ENCODE results near the gene HMOX1. TPM values are rescaled to one million over a fixed set of nuclear protein-coding genes. Genes with fewer than 3 reads are reported as not detected.

Gene HMOX1, protein sequence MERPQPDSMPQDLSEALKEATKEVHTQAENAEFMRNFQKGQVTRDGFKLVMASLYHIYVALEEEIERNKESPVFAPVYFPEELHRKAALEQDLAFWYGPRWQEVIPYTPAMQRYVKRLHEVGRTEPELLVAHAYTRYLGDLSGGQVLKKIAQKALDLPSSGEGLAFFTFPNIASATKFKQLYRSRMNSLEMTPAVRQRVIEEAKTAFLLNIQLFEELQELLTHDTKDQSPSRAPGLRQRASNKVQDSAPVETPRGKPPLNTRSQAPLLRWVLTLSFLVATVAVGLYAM
- polyA plus RNA-seq (2013, experiment 1 of 2) = 8.6 TPM
- polyA plus RNA-seq (2013, experiment 2 of 2) = 5.9 TPM

DNA sequence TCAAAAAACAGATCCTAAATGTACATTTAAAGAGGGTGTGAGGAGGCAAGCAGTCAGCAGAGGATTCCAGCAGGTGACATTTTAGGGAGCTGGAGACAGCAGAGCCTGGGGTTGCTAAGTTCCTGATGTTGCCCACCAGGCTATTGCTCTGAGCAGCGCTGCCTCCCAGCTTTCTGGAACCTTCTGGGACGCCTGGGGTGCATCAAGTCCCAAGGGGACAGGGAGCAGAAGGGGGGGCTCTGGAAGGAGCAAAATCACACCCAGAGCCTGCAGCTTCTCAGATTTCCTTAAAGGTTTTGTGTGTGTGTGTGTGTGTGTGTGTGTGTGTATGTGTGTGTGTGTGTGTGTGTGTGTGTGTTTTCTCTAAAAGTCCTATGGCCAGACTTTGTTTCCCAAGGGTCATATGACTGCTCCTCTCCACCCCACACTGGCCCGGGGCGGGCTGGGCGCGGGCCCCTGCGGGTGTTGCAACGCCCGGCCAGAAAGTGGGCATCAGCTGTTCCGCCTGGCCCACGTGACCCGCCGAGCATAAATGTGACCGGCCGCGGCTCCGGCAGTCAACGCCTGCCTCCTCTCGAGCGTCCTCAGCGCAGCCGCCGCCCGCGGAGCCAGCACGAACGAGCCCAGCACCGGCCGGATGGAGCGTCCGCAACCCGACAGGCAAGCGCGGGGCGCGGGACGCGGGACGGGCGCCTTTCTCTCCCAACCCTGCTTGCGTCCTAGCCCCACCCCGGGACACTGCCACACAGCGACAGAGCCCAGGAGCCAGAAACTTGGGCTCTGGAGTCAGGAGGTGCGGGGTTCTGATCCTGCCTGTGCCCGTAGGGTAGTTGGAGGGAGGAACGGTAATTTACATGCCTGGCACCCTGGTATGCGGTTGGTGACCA lies at the start of gene HMOX1:
HMOX1 (plus strand) TSS at position 560 of the 887 bp plus-strand sequence; CDS start at position 638, 78 bp downstream.
- peaks cover 26% of the 10 kb centered on the region for H3K4me1 ChIP-seq (ENCODE audit: control insufficient read depth, insufficient read depth, low read length, poor library complexity, severe bottlenecking)
- H3K27ac ChIP-seq (ENCODE audit: low read depth, low read length, severe bottlenecking) = no peak within 1 kb of the TSS
- WGBS, 2 experiments (ENCODE audit: insufficient coverage in 2 of 2) = 2 to 10% methylated on average over 24 to 40 of the region's 47 CpGs

DNA sequence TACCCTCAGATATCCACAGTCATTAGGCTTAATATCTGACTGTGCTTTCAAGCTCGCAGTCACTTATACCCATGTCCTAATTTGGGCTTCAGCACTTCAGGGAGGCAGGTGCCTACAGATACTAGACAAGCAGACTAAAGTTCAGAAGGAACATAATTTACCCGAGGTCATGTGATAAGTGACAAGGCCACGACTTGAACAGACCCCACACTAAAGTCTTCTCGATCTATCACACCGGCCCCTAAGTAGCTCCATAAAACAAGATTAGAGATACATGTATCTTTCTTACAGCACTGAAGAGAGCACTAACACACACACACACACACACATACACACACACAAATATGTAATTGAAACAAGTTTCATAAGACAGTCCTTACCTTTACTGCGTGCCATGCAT lies 48.6 kb upstream of the HMOX1 start:
- H3K4me3 ChIP-seq (ENCODE audit: extremely low read depth, insufficient read depth, low read length, poor library complexity, severe bottlenecking) = no peak overlapping the region
- peaks cover 9% of the 10 kb centered on the region for H3K4me1 ChIP-seq (ENCODE audit: control insufficient read depth, insufficient read depth, low read length, poor library complexity, severe bottlenecking)
- no peaks in the 10 kb centered on the region for H3K9me3 ChIP-seq (ENCODE audit: control insufficient read depth, low read length)
- 91 to 96% methylated on average over 5 to 6 of the region's 6 CpGs for WGBS, 2 experiments (ENCODE audit: insufficient coverage in 2 of 2)
- peaks cover 68% of the 10 kb centered on the region for H3K36me3 ChIP-seq (ENCODE audit: control insufficient read depth, insufficient read depth, low read length)
- no peak overlapping the region for H3K27ac ChIP-seq (ENCODE audit: low read depth, low read length, severe bottlenecking)

More for the DNA sequence above, at the start of gene HMOX1:
- Histone ChIP-seq H3K9me3 (ENCODE audit: control insufficient read depth, low read length) (no peaks in the 10 kb centered on the region), H3K4me3 (ENCODE audit: extremely low read depth, insufficient read depth, low read length, poor library complexity, severe bottlenecking) (peak within 1 kb of the TSS; percentile 41), H3K36me3 (ENCODE audit: control insufficient read depth, insufficient read depth, low read length) (no peaks in the 10 kb centered on the region)

DNA sequence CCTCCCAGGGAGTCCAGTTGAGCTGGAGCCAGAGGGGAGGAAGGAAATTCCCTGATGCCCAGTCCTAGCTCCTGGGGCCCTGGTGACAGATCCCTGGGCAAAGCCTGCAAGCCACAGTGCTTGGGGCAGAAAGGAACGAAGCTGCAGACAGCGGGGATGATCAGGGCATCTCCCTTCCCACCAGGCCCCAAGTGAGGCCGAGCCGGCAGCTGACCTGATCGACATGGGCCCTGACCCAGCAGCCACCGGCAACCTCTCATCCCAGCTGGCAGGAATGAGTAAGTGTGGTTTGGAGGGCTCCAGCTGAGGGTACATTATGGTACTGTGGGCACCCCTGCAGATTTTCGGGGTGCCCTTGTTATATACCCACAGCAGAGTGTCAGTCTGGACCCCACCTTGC lies 47.7 kb upstream of the HMOX1 start:
- Histone ChIP-seq H3K27ac (ENCODE audit: low read depth, low read length, severe bottlenecking) (no peak overlapping the region), H3K4me3 (ENCODE audit: extremely low read depth, insufficient read depth, low read length, poor library complexity, severe bottlenecking) (no peak overlapping the region), H3K36me3 (ENCODE audit: control insufficient read depth, insufficient read depth, low read length) (peaks cover 59% of the 10 kb centered on the region), H3K9me3 (ENCODE audit: control insufficient read depth, low read length) (no peaks in the 10 kb centered on the region), H3K4me1 (ENCODE audit: control insufficient read depth, insufficient read depth, low read length, poor library complexity, severe bottlenecking) (peaks cover 9% of the 10 kb centered on the region)
- WGBS, 2 experiments (ENCODE audit: insufficient coverage in 2 of 2) = 89 to 97% methylated on average over 3 to 7 of the region's 7 CpGs

DNA sequence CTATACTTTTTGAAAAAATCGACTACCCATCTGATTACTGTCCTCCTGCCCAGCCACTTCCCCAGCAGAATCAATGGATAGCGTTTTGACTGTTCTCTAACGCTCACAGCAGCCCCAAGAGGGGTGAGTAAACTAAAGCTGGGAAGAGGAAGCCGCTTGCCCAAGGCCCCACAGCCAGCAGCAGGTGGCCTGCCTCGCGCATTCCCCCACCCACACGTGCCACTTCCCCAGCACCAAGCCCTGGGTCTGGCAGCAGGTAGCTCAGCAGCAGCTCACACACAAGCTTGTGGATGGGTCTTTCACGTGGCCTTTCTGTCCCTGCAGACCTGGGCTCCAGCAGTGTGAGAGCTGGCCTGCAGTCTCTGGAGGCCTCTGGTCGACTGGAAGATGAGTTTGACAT lies 46.9 kb upstream of the HMOX1 start:
- Histone ChIP-seq H3K4me1 (ENCODE audit: control insufficient read depth, insufficient read depth, low read length, poor library complexity, severe bottlenecking) (peaks cover 9% of the 10 kb centered on the region), H3K9me3 (ENCODE audit: control insufficient read depth, low read length) (no peaks in the 10 kb centered on the region), H3K4me3 (ENCODE audit: extremely low read depth, insufficient read depth, low read length, poor library complexity, severe bottlenecking) (no peak overlapping the region), H3K36me3 (ENCODE audit: control insufficient read depth, insufficient read depth, low read length) (peaks cover 57% of the 10 kb centered on the region), H3K27ac (ENCODE audit: low read depth, low read length, severe bottlenecking) (no peak overlapping the region)
- WGBS, 2 experiments (ENCODE audit: insufficient coverage in 2 of 2) = 79 to 88% methylated on average over 3 to 5 of the region's 9 CpGs

DNA sequence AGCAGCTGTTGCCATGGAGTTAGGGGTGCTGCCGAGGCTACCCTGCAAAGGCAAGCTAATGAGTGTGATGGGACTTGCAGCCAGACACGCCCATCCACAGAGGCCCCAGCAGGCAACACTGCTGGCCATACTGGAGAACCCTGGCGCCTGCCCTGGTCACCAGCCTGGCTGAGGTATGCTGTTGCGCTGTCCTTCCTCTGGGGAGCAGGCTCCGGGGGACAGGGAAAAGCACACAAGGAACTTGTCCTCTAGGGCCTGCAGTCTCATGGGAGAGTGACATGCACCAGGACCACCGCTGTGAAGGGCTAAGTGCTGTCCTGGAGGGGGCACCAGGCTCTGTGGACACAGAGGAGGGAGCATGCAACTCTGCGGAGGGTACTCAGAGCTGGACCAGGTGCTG lies 45.4 kb upstream of the HMOX1 start:
- Histone ChIP-seq H3K4me3 (ENCODE audit: extremely low read depth, insufficient read depth, low read length, poor library complexity, severe bottlenecking) (no peak overlapping the region), H3K4me1 (ENCODE audit: control insufficient read depth, insufficient read depth, low read length, poor library complexity, severe bottlenecking) (peaks cover 9% of the 10 kb centered on the region), H3K36me3 (ENCODE audit: control insufficient read depth, insufficient read depth, low read length) (peaks cover 46% of the 10 kb centered on the region), H3K9me3 (ENCODE audit: control insufficient read depth, low read length) (no peaks in the 10 kb centered on the region), H3K27ac (ENCODE audit: low read depth, low read length, severe bottlenecking) (no peak overlapping the region)
- 88 to 93% methylated on average over 7 of the region's 7 CpGs for WGBS, 2 experiments (ENCODE audit: insufficient coverage in 2 of 2)

DNA sequence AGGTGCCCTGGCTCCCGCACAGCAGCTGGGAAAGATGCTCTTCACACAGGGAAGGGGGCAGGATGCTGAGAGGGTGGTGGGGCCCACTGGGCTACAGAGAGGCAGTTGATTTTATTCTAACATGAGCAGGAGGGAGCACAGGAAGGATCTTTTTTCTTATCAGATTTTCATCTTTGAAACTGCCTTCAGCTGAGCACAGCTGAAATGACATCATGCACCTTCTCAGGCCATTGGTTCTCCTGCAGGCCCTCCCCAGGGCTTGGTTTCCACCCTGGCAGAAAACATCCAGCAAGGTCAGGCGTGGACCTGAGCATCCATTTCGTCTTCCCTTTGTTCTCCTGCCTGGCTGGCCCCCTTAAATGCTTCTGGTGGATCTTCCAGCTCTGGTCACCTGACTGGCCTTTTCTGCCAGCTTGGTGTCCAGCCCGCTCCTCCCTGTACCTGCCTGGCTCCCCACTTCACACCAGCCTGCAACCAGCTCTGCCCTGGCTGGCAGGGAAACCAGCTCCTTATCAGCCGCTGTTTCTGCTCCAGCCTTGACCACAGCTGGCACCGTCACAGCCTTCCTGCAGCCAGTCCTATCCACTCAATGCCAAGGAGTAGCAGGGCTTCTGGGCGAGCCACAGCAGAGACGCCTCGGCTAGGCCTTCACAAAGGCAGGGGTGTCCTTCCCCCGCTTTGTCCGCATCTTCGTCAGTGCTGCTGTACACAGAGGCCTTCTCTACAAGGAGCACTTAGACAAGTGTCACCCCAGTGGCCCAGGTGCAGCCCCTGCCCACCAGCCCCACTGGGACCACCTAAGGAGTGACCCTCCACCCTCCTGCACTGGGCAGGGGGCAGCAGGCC lies 44.7 kb upstream of the HMOX1 start:
- no peaks in the 10 kb centered on the region for H3K9me3 ChIP-seq (ENCODE audit: control insufficient read depth, low read length)
- 93% methylated on average over 11 to 12 of the region's 12 CpGs for WGBS, 2 experiments (ENCODE audit: insufficient coverage in 2 of 2)
- no peak overlapping the region for H3K4me3 ChIP-seq (ENCODE audit: extremely low read depth, insufficient read depth, low read length, poor library complexity, severe bottlenecking)
- H3K4me1 ChIP-seq (ENCODE audit: control insufficient read depth, insufficient read depth, low read length, poor library complexity, severe bottlenecking) = peaks cover 9% of the 10 kb centered on the region
- peak overlapping the region; percentile 36 for H3K27ac ChIP-seq (ENCODE audit: low read depth, low read length, severe bottlenecking)
- peaks cover 43% of the 10 kb centered on the region for H3K36me3 ChIP-seq (ENCODE audit: control insufficient read depth, insufficient read depth, low read length)

DNA sequence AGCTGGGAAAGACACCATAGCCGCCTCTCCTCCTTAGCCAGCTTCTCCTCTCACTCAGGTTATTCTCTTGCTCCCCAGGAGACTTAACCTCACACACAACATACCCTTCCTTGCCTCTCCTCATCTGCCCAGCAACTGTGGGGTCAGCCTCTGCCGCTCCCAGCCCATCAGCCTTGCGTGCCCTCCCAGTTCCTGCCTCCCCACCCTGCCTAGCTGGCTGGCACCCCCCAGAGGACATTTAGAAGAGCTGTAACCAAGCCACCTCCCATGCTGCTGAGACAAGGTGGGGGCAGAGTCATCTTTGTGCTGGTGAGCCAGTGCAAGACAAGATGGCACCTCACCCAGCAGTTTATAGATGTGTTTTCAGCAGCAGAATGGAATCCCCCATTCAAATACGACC lies 43.0 kb upstream of the HMOX1 start:
- 73 to 86% methylated on average over 2 to 3 of the region's 4 CpGs for WGBS, 2 experiments (ENCODE audit: insufficient coverage in 2 of 2)
- Histone ChIP-seq H3K4me3 (ENCODE audit: extremely low read depth, insufficient read depth, low read length, poor library complexity, severe bottlenecking) (no peak overlapping the region), H3K4me1 (ENCODE audit: control insufficient read depth, insufficient read depth, low read length, poor library complexity, severe bottlenecking) (peaks cover 9% of the 10 kb centered on the region), H3K36me3 (ENCODE audit: control insufficient read depth, insufficient read depth, low read length) (peaks cover 33% of the 10 kb centered on the region), H3K27ac (ENCODE audit: low read depth, low read length, severe bottlenecking) (no peak overlapping the region), H3K9me3 (ENCODE audit: control insufficient read depth, low read length) (no peaks in the 10 kb centered on the region)

DNA sequence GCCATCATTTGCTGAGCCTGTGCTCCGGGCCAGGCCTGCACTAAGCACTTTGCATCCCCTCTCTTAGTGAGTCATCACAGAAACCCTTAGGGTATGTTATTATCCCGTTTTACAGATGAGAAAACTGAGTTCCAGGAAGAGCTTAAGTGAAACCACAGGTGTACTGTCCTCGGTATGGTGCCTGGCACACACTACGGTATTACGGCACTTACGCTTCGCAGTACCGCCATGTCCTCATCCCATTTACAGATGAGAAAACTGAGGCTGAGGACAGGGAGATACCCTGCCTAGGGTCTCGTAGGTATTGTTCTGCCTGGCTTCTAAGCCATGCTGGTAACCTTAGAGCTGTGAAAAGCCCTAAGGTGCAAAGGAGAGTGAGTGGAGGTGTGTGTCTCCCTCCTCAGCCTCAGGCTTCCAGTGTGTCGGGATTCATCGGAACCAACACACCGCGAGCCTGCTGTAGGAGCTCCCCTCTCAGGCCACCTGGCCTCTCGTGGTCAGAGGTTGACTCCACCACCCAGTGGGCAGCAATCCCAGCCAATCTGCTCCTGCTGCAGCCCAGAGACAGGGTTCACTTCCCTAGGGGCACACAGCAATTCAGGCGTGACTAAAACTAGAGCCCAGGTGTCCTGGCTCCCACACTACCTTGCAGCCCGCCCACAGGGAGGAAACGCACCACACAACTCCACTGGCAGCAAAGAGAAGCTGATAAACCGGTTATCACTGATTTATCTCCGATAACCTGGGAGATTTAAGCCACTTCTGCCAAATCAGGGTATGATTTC lies 39.6 kb upstream of the HMOX1 start:
- Histone ChIP-seq H3K4me1 (ENCODE audit: control insufficient read depth, insufficient read depth, low read length, poor library complexity, severe bottlenecking) (no peaks in the 10 kb centered on the region), H3K27ac (ENCODE audit: low read depth, low read length, severe bottlenecking) (no peak overlapping the region), H3K36me3 (ENCODE audit: control insufficient read depth, insufficient read depth, low read length) (peaks cover 21% of the 10 kb centered on the region), H3K4me3 (ENCODE audit: extremely low read depth, insufficient read depth, low read length, poor library complexity, severe bottlenecking) (no peak overlapping the region), H3K9me3 (ENCODE audit: control insufficient read depth, low read length) (no peaks in the 10 kb centered on the region)
- 98 to 100% methylated on average over 11 to 19 of the region's 19 CpGs for WGBS, 2 experiments (ENCODE audit: insufficient coverage in 2 of 2)

DNA sequence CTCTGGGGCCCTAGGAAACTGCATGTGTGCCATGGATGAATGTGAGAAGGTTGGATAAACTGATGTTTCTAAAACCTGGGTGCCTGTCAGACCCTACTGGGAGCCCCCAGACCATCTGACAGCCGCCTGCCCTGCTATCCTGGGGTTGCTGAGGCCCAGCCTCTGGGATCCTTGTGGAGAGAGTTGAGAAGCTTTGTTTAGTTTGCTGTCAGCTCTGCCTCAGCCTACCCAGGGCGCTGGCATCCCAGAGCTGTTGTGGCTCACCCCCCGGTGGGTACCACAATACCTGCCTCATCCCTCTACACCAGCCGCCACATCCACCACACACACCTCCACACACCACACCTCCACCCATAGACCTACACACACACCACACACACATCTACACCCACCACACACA lies 38.5 kb upstream of the HMOX1 start:
- H3K4me1 ChIP-seq (ENCODE audit: control insufficient read depth, insufficient read depth, low read length, poor library complexity, severe bottlenecking) = no peaks in the 10 kb centered on the region
- H3K36me3 ChIP-seq (ENCODE audit: control insufficient read depth, insufficient read depth, low read length) = peaks cover 18% of the 10 kb centered on the region
- H3K4me3 ChIP-seq (ENCODE audit: extremely low read depth, insufficient read depth, low read length, poor library complexity, severe bottlenecking) = no peak overlapping the region
- 94 to 100% methylated on average over 2 of the region's 4 CpGs for WGBS, 2 experiments (ENCODE audit: insufficient coverage in 2 of 2)
- H3K27ac ChIP-seq (ENCODE audit: low read depth, low read length, severe bottlenecking) = no peak overlapping the region
- no peaks in the 10 kb centered on the region for H3K9me3 ChIP-seq (ENCODE audit: control insufficient read depth, low read length)

All from mesodermal cell (in vitro differentiated cells).